Heart left ventricle (tissue), 13 donors: ENCODE data around the gene CTNNA3.

ENCODE experiments used
- POLR2A ChIP-seq, 2 donors: fragments of 450-650 bp; IDR thresholded peaks; one replicate each; pipeline ENCODE4 v1.6.1; 2017; ENCODE audit warnings: antibody characterized with exemption in 2 of 2, mild to moderate bottlenecking in 2 of 2, moderate library complexity in 2 of 2
- TF ChIP-seq, protein P1 (sequence below), 12 donors: fragments of 200-600 bp; sonication (generic) in 4 of 12; IDR thresholded peaks; one replicate each; pipeline versions ENCODE4 v1.5.0 to v1.8.0; 2018 to 2022; ENCODE audit warnings: antibody characterized with exemption in 12 of 12, mild to moderate bottlenecking in 5 of 12
- donor health status: ischemic (EF 13 %, LVEDD 7.1; RV severe dilation, severe dysfunction).
- donor health status: DM: no; HTN: yes; CAD: no.
- donor health status: DM: no; HTN: no; CAD: no.
- donor health status: ischemic (EF 25% LVEDD 6.9; RV normal size, moderate dysfunction).
- donor health status: ischemic (EF 25% LVEDD 5.7; RV mildly dilated, moderate dysfunction).
- donor health status: ischemic (EF 35%, LVEDD 5.7; RV mildly dilated, moderate dysfunction).
- donor health status: nonischemic (EF 11% LVEDD 7.7; RV severe dilation, severe dysfunction).
- donor health status: DM: yes; HTN: yes; CAD: no.
- donor health status: PGD.
- donor health status: ischemic (EF 29% LVEDD 5.4; RV normal size, mild dysfunction).
- donor health status: nonischemic (EF 23%, LVEDD 6.1; RV moderate dilation, normal function).

DNA sequence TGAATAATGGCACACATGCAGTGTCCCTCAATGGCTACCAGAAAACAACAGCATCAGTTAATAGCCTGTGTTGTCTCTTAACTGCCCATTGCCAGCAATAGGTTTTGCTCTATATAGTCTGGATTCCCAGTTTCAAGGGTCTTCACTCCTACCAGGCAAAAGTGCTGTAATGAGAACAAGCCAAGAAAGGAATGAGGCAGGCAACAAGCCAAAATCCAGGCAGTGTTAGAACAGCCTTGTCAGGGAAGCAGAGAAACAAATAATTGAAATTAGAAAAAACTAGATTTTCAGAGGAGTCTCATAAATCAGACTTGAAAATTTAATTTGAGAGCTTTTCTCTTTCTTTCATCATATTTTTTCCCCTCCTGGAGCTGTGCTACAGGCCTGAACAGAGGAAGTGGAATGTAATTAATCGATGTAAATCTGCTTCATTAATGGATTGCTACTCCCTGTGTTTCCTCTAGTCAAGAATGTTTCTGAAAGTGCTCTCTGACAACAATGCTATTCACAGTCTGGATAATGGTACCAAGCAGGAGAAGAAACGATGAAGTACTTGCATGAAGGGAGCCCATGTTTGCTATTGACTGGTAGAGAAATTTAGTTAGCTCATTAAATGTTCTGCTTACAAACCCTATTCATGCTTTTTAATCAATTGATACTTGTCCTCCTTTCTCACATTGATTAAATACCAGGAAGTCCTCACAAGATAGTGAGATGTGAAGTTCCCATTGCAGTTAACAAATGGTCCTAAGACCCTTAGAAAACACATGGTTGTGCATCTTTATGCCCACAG is 972.2 kb downstream of the CTNNA3 start:
- TF ChIP-seq, protein P1, sequence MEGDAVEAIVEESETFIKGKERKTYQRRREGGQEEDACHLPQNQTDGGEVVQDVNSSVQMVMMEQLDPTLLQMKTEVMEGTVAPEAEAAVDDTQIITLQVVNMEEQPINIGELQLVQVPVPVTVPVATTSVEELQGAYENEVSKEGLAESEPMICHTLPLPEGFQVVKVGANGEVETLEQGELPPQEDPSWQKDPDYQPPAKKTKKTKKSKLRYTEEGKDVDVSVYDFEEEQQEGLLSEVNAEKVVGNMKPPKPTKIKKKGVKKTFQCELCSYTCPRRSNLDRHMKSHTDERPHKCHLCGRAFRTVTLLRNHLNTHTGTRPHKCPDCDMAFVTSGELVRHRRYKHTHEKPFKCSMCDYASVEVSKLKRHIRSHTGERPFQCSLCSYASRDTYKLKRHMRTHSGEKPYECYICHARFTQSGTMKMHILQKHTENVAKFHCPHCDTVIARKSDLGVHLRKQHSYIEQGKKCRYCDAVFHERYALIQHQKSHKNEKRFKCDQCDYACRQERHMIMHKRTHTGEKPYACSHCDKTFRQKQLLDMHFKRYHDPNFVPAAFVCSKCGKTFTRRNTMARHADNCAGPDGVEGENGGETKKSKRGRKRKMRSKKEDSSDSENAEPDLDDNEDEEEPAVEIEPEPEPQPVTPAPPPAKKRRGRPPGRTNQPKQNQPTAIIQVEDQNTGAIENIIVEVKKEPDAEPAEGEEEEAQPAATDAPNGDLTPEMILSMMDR (IDR thresholded peaks at IDR 0.05): no peak
- no peak for TF ChIP-seq POLR2A (IDR thresholded peaks at IDR 0.05)
